HepG2 (cell line): ENCODE data around the gene HSD11B2. TPM values are rescaled to one million over a fixed set of nuclear protein-coding genes. Genes with fewer than 3 reads are reported as not detected.

Experiments used
- ATAC-seq: fragments of 200-7000 bp; cut with Tn5 transposase; 3 replicates; pipeline ENCODE4 v1.9.1; 2020; ENCODE audit warnings: mild to moderate bottlenecking, moderate library complexity
- BruUV-seq: library from RNA; stranded (reverse); fragments of 400-500 nt; replicated peaks from 2 replicates; lab custom pipeline; 2021; lab: Mats Ljungman, UMichigan
- CTCF ChIA-PET: fragments of 300-600 bp; formaldehyde crosslinking; extraction: SDS; loops from one replicate; lab custom pipeline; 2021; ENCODE audit warnings: low total read pairs, inconsistent platforms, low intra/inter-chr PET ratio; lab: Yijun Ruan, JAX
- POLR2A ChIA-PET: fragments of 350-600 bp; sonication (Branson Sonifier 250); formaldehyde crosslinking; loops from one replicate; lab custom pipeline; 2020; ENCODE audit warnings: antibody characterized with exemption, inconsistent platforms; lab: Yijun Ruan, JAX
- DNase-seq: peaks from one replicate; pipeline ENCODE4 v3.0.0-alpha.2; 2015; ENCODE audit warnings: low spot score
- FAIRE-seq: peaks from 3 replicates; lab custom pipeline; 2011; peaks lifted over from hg19 to GRCh38; lab: Jason Lieb, UNC
- H2AFZ ChIP-seq: one replicate; pipeline ENCODE4 v1.6.1; 2011; ENCODE audit warnings: low read length, inconsistent platforms
- H3K27ac ChIP-seq: fragments of 300-600 bp; 3 replicates; pipeline ENCODE4 v1.8.0; 2011; ENCODE audit warnings: mixed run types, mild to moderate bottlenecking, mixed read lengths, low read length, inconsistent platforms; ENCODE audit not compliant: insufficient read depth; ENCODE audit errors: extremely low read length
- H3K27me3 ChIP-seq, 2 experiments: fragments of 200-600 bp in 1 of 2; 2 replicates in 1 of 2; 3 replicates in 1 of 2; pipeline versions ENCODE4 v1.6.0 to v1.8.0; 2011; ENCODE audit warnings: low read length in 2 of 2, mild to moderate bottlenecking in 2 of 2, moderate library complexity in 2 of 2, inconsistent platforms in 1 of 2; ENCODE audit not compliant: insufficient read depth in 2 of 2, control insufficient read depth in 1 of 2
- H3K36me3 ChIP-seq, 2 experiments: fragments of 200-600 bp in 1 of 2; replicated peaks in 1 of 2; 2 replicates in 1 of 2; 3 replicates in 1 of 2; pipeline versions ENCODE4 v1.5.1 to v1.8.0; 2011; ENCODE audit warnings: low read length in 2 of 2, inconsistent platforms in 1 of 2; ENCODE audit not compliant: insufficient read depth in 2 of 2, control insufficient read depth in 1 of 2
- H3K4me1 ChIP-seq: 2 replicates; pipeline ENCODE4 v1.5.1; 2012; ENCODE audit warnings: low read length, inconsistent platforms; ENCODE audit not compliant: insufficient read depth
- H3K4me2 ChIP-seq: 2 replicates; pipeline ENCODE4 v1.6.0; 2011; ENCODE audit warnings: low read depth, low read length, inconsistent platforms
- H3K4me3 ChIP-seq, 3 experiments: fragments of 200-600 bp in 1 of 3; sonication (generic), shearing (Covaris generic) in 1 of 3; replicated peaks in 1 of 3; 2 replicates each; pipeline ENCODE4 v1.5.1; 2011 to 2016; ENCODE audit warnings: low read length in 3 of 3, inconsistent platforms in 2 of 3, low read depth in 2 of 3, mild to moderate bottlenecking in 2 of 3, control low read depth in 1 of 3, mixed read lengths in 1 of 3; ENCODE audit not compliant: insufficient read depth in 1 of 3
- H3K79me2 ChIP-seq: one replicate; pipeline ENCODE4 v1.6.1; 2011; ENCODE audit warnings: low read length, inconsistent platforms; ENCODE audit not compliant: insufficient read depth
- H3K9ac ChIP-seq: 2 replicates; pipeline ENCODE4 v1.6.0; 2011; ENCODE audit warnings: mild to moderate bottlenecking, low read depth, low read length, inconsistent platforms; ENCODE audit not compliant: insufficient read depth
- H3K9me3 ChIP-seq: 2 replicates; pipeline ENCODE4 v1.5.1; 2012; ENCODE audit warnings: mild to moderate bottlenecking, low read length
- H4K20me1 ChIP-seq: 2 replicates; pipeline ENCODE4 v1.6.0; 2011; ENCODE audit warnings: inconsistent platforms, mild to moderate bottlenecking, low read length, moderate library complexity; ENCODE audit not compliant: insufficient read depth
- DNMT1 ChIP-seq: sonication (generic); formaldehyde crosslinking; IDR thresholded peaks from 2 replicates; pipeline ENCODE4 v1.5.1; 2020; ENCODE audit warnings: mild to moderate bottlenecking, missing genetic modification reagents
- DR1 ChIP-seq: sonication (generic); formaldehyde crosslinking; IDR thresholded peaks from 2 replicates; pipeline ENCODE4 v1.8.0; 2021; ENCODE audit warnings: mild to moderate bottlenecking, missing genetic modification reagents, inconsistent platforms
- ETV6 ChIP-seq: sonication (generic); formaldehyde crosslinking; conservative IDR thresholded peaks from 2 replicates; pipeline ENCODE4 v1.4.0; 2020; ENCODE audit warnings: missing genetic modification reagents
- MXD4 ChIP-seq: IDR thresholded peaks from 2 replicates; pipeline ENCODE4 v1.6.1; 2016; ENCODE audit warnings: mild to moderate bottlenecking, missing biosample characterization, missing genetic modification reagents
- NR2F6 ChIP-seq, 2 experiments: IDR thresholded peaks; 2 replicates each; pipeline ENCODE4 v1.6.1; 2016; ENCODE audit warnings: antibody characterized with exemption in 1 of 2, mild to moderate bottlenecking in 1 of 2
- RARG ChIP-seq: sonication (generic); formaldehyde crosslinking; IDR thresholded peaks from 2 replicates; pipeline ENCODE4 v1.4.0; 2020; ENCODE audit warnings: low read depth, mild to moderate bottlenecking, missing genetic modification reagents
- RXRB ChIP-seq: IDR thresholded peaks from 2 replicates; pipeline ENCODE4 v1.6.1; 2016; ENCODE audit warnings: borderline replicate concordance, missing genetic modification reagents, missing compliant biosample characterization
- SNAPC5 ChIP-seq: sonication (generic); formaldehyde crosslinking; IDR thresholded peaks from 2 replicates; pipeline ENCODE4 v1.8.1; 2023; ENCODE audit warnings: mild to moderate bottlenecking, missing genetic modification reagents, borderline replicate concordance
- SP140L ChIP-seq: sonication (generic); formaldehyde crosslinking; IDR thresholded peaks from 2 replicates; pipeline ENCODE4 v1.4.0; 2020; ENCODE audit warnings: missing genetic modification reagents, borderline replicate concordance
- ZNF207 ChIP-seq: fragments of 450-650 bp; IDR thresholded peaks from 2 replicates; pipeline ENCODE4 v1.6.1; 2016; ENCODE audit warnings: antibody characterized with exemption, borderline replicate concordance
- ZNF460 ChIP-seq: sonication (generic); formaldehyde crosslinking; IDR thresholded peaks from 2 replicates; pipeline ENCODE4 v1.5.1; 2020; ENCODE audit warnings: missing genetic modification reagents, mild to moderate bottlenecking, borderline replicate concordance
- ZNF558 ChIP-seq: sonication (generic); formaldehyde crosslinking; IDR thresholded peaks from 2 replicates; pipeline ENCODE4 v1.9.0; 2022; ENCODE audit warnings: mild to moderate bottlenecking, missing genetic modification reagents, borderline replicate concordance
- ZNF652 ChIP-seq: IDR thresholded peaks from 2 replicates; pipeline ENCODE4 v1.6.1; 2016; ENCODE audit warnings: low read depth, borderline replicate concordance
- ZNF761 ChIP-seq: sonication (generic); formaldehyde crosslinking; conservative IDR thresholded peaks from 2 replicates; pipeline ENCODE4 v1.4.0; 2020; ENCODE audit warnings: mild to moderate bottlenecking, missing genetic modification reagents
- ZNF879 ChIP-seq: sonication (generic); formaldehyde crosslinking; IDR thresholded peaks from 2 replicates; pipeline ENCODE4 v1.8.1; 2023; ENCODE audit warnings: missing genetic modification reagents
- WGBS: methylation state at CpG from one replicate; pipeline ENCODE4 v1.1.6; 2017; ENCODE audit warnings: low lambda C conversion rate; 5-methylcytosine and 5-hydroxymethylcytosine counted together
- in situ Hi-C: cut with HindIII; loops from 2 replicates; pipeline ENCODE4 v1.10.0; 2017; ENCODE audit warnings: low pct_unique_long_range_greater_than_20kb; ENCODE audit not compliant: extremely low pct_ligation_motif_present
- intact Hi-C: fragments of 100-400 bp; cut with micrococcal nuclease; formaldehyde crosslinking; loops from one replicate; pipeline ENCODE4 v1.10.0; 2022; ENCODE audit not compliant: unreplicated experiment
- polyA plus RNA-seq, 8 experiments: library from polyadenylated mRNA; depleted of rRNA in 3 of 8; stranded (reverse) in 7 of 8; unstranded in 1 of 8; fragments of >200 nt; fragmentation: Illumina TruSeq in 4 of 8; extraction: Trizol in 4 of 8; gene quantifications; 2 replicates each; pipeline versions ENCODE4 v1.2.1 to v1.2.3, GENCODE V29; 2011 to 2016; ENCODE audit warnings: low read depth in 4 of 8, missing spikeins in 1 of 8, mixed read lengths in 1 of 8; ENCODE audit not compliant: insufficient read depth in 1 of 8
- total RNA-seq, 5 experiments: library from RNA; depleted of rRNA; stranded (reverse); fragments of >200 nt; fragmentation: Illumina TruSeq; extraction: Trizol; gene quantifications; 2 replicates each; pipeline ENCODE4 v1.2.3, GENCODE V29; 2016; ENCODE audit warnings: low read depth in 1 of 5
- TF ChIP-seq, protein P1 (sequence below): sonication (generic); formaldehyde crosslinking; conservative IDR thresholded peaks from 2 replicates; pipeline ENCODE4 v1.5.0; 2020; ENCODE audit warnings: missing genetic modification reagents
- TF ChIP-seq, protein P2 (sequence below): sonication (generic); formaldehyde crosslinking; IDR thresholded peaks from 2 replicates; pipeline ENCODE4 v1.5.0; 2020; ENCODE audit warnings: missing genetic modification reagents
- TF ChIP-seq, protein P3 (sequence below): sonication (generic); formaldehyde crosslinking; IDR thresholded peaks from 2 replicates; pipeline ENCODE4 v1.5.0; 2020; ENCODE audit warnings: missing genetic modification reagents, mild to moderate bottlenecking, borderline replicate concordance
- TF ChIP-seq, protein P4 (sequence below): IDR thresholded peaks from 2 replicates; pipeline ENCODE4 v1.6.1; 2016; ENCODE audit warnings: mild to moderate bottlenecking, missing biosample characterization, missing genetic modification reagents
- TF ChIP-seq, protein P5 (sequence below): sonication (generic); formaldehyde crosslinking; conservative IDR thresholded peaks from 2 replicates; pipeline ENCODE4 v1.4.0; 2020; ENCODE audit warnings: missing genetic modification reagents

The HSD11B2 gene
- total and polyA plus RNA-seq, 2 of the 13 experiments (the other 11 are each of a cell fraction or from before 2014, with no cell fraction given), result 8.9 to 13.6 TPM

DNA sequence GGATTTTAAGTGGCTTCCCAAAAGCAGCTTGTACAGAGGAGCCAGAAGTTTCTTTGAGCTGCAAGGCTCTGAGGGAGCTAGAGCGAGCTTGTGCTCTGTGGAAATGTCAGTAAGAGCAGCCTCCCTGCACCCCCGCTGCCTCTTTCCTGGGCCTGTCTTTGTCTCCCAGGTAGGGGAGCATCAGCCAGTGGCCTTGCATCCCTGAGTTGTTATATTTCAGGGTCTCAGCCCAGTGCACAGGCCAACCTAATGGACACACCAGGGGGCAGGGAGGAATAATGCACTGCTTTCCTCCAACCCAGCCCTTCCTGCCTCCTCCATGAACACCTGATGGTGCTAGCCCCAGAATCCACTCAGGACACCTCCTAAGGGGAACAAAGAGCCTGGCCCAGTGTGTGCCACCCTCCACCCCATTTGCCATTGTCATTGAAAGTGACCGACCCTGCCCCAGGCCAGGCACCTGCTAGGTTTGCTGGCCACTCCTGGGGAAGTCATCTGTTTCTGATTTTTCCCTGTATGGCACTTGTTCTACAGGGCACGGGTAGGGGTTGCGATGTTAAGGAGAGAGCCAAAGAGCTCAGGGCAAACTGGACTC, 44.0 kb upstream of the HSD11B2 start:
- no peaks in the 10 kb centered on the region for H4K20me1 ChIP-seq
- peaks cover 9 to 67% of the 10 kb centered on the region in 2 experiments; a peak in 4 of 5 replicates for H3K27me3 ChIP-seq
- no peak overlapping the region for H3K4me2 ChIP-seq
- H3K9me3 ChIP-seq, result no peaks in the 10 kb centered on the region
- no peak overlapping the region for H2AFZ ChIP-seq
- ATAC-seq, result no peak
- no peaks in the 10 kb centered on the region for H3K4me1 ChIP-seq
- no peak overlapping the region for H3K9ac ChIP-seq
- no peak overlapping the region for H3K27ac ChIP-seq
- TF ChIP-seq, protein P1, sequence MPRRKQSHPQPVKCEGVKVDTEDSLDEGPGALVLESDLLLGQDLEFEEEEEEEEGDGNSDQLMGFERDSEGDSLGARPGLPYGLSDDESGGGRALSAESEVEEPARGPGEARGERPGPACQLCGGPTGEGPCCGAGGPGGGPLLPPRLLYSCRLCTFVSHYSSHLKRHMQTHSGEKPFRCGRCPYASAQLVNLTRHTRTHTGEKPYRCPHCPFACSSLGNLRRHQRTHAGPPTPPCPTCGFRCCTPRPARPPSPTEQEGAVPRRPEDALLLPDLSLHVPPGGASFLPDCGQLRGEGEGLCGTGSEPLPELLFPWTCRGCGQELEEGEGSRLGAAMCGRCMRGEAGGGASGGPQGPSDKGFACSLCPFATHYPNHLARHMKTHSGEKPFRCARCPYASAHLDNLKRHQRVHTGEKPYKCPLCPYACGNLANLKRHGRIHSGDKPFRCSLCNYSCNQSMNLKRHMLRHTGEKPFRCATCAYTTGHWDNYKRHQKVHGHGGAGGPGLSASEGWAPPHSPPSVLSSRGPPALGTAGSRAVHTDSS, result no peak
- TF ChIP-seq ZNF761 (CRISPR knock-in tag) (no peak), ZNF460 (CRISPR knock-in tag) (no peak), MXD4 (CRISPR knock-in tag) (no peak), DNMT1 (CRISPR knock-in tag) (no peak), RXRB (CRISPR knock-in tag) (no peak), ZNF558 (CRISPR knock-in tag) (no peak), ETV6 (CRISPR knock-in tag) (no peak), RARG (no peak), NR2F6 (IDR thresholded peaks at IDR 0.05) (no peak), NR2F6 (CRISPR knock-in tag; IDR thresholded peaks at IDR 0.05) (no peak), ZNF879 (no peak), ZNF652 (no peak), SP140L (CRISPR knock-in tag) (no peak), SNAPC5 (CRISPR knock-in tag) (no peak), DR1 (CRISPR knock-in tag) (no peak), ZNF207 (no peak)
- TF ChIP-seq, protein P2, sequence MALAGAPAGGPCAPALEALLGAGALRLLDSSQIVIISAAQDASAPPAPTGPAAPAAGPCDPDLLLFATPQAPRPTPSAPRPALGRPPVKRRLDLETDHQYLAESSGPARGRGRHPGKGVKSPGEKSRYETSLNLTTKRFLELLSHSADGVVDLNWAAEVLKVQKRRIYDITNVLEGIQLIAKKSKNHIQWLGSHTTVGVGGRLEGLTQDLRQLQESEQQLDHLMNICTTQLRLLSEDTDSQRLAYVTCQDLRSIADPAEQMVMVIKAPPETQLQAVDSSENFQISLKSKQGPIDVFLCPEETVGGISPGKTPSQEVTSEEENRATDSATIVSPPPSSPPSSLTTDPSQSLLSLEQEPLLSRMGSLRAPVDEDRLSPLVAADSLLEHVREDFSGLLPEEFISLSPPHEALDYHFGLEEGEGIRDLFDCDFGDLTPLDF (CRISPR knock-in tag), result no peak
- TF ChIP-seq, protein P3, sequence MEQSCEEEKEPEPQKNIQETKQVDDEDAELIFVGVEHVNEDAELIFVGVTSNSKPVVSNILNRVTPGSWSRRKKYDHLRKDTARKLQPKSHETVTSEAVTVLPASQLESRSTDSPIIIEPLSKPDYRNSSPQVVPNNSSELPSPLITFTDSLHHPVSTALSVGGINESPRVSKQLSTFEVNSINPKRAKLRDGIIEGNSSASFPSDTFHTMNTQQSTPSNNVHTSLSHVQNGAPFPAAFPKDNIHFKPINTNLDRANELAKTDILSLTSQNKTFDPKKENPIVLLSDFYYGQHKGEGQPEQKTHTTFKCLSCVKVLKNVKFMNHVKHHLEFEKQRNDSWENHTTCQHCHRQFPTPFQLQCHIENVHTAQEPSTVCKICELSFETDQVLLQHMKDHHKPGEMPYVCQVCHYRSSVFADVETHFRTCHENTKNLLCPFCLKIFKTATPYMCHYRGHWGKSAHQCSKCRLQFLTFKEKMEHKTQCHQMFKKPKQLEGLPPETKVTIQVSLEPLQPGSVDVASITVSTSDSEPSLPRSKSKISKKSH (CRISPR knock-in tag), result no peak
- TF ChIP-seq, protein P4, sequence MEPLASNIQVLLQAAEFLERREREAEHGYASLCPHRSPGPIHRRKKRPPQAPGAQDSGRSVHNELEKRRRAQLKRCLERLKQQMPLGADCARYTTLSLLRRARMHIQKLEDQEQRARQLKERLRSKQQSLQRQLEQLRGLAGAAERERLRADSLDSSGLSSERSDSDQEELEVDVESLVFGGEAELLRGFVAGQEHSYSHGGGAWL (CRISPR knock-in tag), result no peak
- TF ChIP-seq, protein P5, sequence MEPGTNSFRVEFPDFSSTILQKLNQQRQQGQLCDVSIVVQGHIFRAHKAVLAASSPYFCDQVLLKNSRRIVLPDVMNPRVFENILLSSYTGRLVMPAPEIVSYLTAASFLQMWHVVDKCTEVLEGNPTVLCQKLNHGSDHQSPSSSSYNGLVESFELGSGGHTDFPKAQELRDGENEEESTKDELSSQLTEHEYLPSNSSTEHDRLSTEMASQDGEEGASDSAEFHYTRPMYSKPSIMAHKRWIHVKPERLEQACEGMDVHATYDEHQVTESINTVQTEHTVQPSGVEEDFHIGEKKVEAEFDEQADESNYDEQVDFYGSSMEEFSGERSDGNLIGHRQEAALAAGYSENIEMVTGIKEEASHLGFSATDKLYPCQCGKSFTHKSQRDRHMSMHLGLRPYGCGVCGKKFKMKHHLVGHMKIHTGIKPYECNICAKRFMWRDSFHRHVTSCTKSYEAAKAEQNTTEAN (CRISPR knock-in tag), result no peak
- in situ Hi-C loops, result no loop called here
- H3K4me3 ChIP-seq, result no peak overlapping the region
- no peaks in the 10 kb centered on the region for H3K36me3 ChIP-seq
- whole genome bisulfite sequencing, result 42% methylated on average over 5 of the region's 5 CpGs
- BruUV-seq, result no TSS peak
- no peaks in the 10 kb centered on the region for H3K79me2 ChIP-seq
- intact Hi-C loops, result no loop called here
- no peak for DNase-seq
- ChIA-PET POLR2A (no interaction called here), CTCF (no interaction called here)
- no peak for FAIRE-seq
